ENCODE results near the gene MAMDC4.
"Not testable (repeated sequence)": the region's sequence is repeated elsewhere in the genome, so short reads cannot be mapped to it uniquely, and the experiment has no call there.

The MAMDC4 gene

GRCh38 chr9:136851941-136852663 is at the start of gene MAMDC4:
Gene MAMDC4 (plus strand): TSS chr9:136852346. CDS start chr9:136852417, 71 bp downstream.
- H3K4me3 ChIP-seq (ENCODE audit: low read length, poor library complexity, severe bottlenecking): no peak within 1 kb of the TSS
- H3K4me1 ChIP-seq (ENCODE audit: insufficient read depth, low read length, poor library complexity, severe bottlenecking): peaks cover 7% of the 10 kb centered on the region
- H3K9me3 ChIP-seq (ENCODE audit: insufficient read depth, low read depth, low read length): no peaks in the 10 kb centered on the region
- no peak within 1 kb of the TSS for H2AFZ ChIP-seq (ENCODE audit: low read length)
- no peaks in the 10 kb centered on the region for H3K9me2 ChIP-seq (replicated peaks; ENCODE audit: low read depth, low read length)
- H3K9ac ChIP-seq (ENCODE audit: low read depth, low read length, poor library complexity, severe bottlenecking): no peak within 1 kb of the TSS
- TF ChIP-seq CTCF (conservative IDR thresholded peaks at IDR 0.05; ENCODE audit: low read length) (no peak), EZH2phosphoT487 (IDR thresholded peaks at IDR 0.05; ENCODE audit: borderline replicate concordance) (no peak)
- H3K36me3 ChIP-seq (ENCODE audit: insufficient read depth, low read length): peaks cover 13% of the 10 kb centered on the region; the same call in 1 of the 2 replicates
- H3K4me2 ChIP-seq (ENCODE audit: low read depth, low read length, poor library complexity, severe bottlenecking): no peak within 1 kb of the TSS
- H3F3A ChIP-seq (ENCODE audit: low read depth): no peaks in the 10 kb centered on the region
- peaks cover 15% of the 10 kb centered on the region; the same call in 1 of the 2 replicates for H3K79me2 ChIP-seq (ENCODE audit: insufficient read depth, low read length)
- H3K27me3 ChIP-seq (ENCODE audit: insufficient read depth, low read length, poor library complexity, severe bottlenecking): no peaks in the 10 kb centered on the region
- H4K20me1 ChIP-seq (ENCODE audit: insufficient read depth, low read length, poor library complexity, severe bottlenecking): peaks cover 21% of the 10 kb centered on the region

DNA sequence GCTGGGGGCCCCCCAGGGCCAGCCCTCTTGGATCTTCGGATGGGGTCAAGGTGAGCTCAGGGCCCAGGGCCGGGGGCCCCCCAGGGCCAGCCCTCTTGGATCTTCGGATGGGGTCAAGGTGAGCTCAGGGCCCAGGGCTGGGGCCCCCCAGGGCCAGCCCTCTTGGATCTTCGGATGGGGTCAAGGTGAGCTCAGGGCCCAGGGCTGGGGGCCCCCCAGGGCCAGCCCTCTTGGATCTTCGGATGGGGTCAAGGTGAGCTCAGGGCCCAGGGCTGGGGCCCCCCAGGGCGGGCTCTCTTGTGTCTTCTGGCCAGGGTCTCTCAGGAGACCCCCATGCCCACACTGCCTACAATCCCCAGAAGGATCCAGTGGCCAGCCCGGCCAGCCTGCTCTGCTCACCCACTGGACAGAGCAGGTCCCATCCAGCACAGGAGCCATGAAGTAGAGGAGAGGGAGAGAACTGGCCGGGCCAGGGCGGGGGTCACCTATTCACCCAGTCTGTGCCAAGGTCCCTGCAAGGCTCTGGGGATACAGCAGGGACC is 49.1 kb upstream of the MAMDC4 start:
- H3K9ac ChIP-seq (ENCODE audit: low read depth, low read length, poor library complexity, severe bottlenecking); H3K36me3 ChIP-seq (ENCODE audit: insufficient read depth, low read length): not testable (repeated sequence)

DNA sequence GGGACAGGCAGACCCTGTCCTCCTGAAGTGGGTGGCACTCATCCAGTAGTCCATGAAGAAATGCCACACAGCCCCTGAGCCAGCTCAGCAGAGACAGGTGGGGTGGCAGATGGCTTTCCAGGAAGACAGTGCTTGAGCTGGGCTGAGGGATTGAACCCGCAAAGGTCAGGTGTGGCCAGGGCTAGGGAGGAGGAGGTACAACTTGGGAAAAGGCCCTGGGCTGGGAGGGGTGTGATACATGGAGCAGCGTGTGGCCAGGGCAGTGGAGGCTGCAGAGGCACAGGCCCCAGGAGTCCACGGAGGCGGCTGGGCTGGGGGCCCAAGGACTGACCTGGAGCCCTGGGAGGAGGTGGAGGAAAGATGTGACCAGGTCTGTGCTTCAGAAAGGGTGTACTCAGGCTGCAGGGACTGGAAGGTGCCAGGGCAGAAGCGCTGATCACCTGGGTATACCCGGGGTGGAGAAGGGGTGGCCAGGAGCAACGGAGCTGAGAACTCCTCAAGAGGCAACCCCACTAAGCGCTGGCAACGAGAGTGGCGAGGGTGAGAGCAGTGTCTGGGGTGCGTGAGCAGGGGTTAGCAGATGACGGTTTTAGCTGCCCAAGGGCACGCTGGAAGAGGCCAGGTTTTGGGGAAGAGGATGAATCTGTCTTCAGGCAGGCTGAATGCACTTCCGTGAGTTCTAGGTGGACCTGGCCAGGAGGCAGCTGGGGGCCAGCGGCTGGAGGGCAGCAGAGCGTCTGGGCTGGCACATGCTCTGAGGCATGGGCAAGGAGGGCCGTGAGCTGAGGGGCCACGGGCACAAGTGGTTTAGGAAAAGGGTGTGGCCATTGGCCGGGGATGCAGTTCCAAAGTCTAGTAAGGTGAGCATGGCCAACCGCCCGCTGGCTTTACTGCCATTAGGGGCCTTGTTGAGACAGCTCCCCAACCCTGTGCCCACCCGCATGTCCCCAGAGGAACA is 48.3 kb upstream of the MAMDC4 start:
- TF ChIP-seq EZH2phosphoT487 (IDR thresholded peaks at IDR 0.05; ENCODE audit: borderline replicate concordance): no peak
- no peak for TF ChIP-seq CTCF (conservative IDR thresholded peaks at IDR 0.05; ENCODE audit: low read length)
- Histone ChIP-seq H3K4me1 (ENCODE audit: insufficient read depth, low read length, poor library complexity, severe bottlenecking) (peaks cover 21% of the 10 kb centered on the region), H2AFZ (ENCODE audit: low read length) (no peak overlapping the region), H3K36me3 (ENCODE audit: insufficient read depth, low read length) (no peaks in the 10 kb centered on the region), H3K4me3 (ENCODE audit: low read length, poor library complexity, severe bottlenecking) (no peak overlapping the region), H3K4me2 (ENCODE audit: low read depth, low read length, poor library complexity, severe bottlenecking) (no peak overlapping the region), H3K9me3 (ENCODE audit: insufficient read depth, low read depth, low read length) (no peaks in the 10 kb centered on the region), H3K27me3 (ENCODE audit: insufficient read depth, low read length, poor library complexity, severe bottlenecking) (no peaks in the 10 kb centered on the region), H3K79me2 (ENCODE audit: insufficient read depth, low read length) (peaks cover 29% of the 10 kb centered on the region), H3F3A (ENCODE audit: low read depth) (no peaks in the 10 kb centered on the region), H4K20me1 (ENCODE audit: insufficient read depth, low read length, poor library complexity, severe bottlenecking) (peaks cover 15% of the 10 kb centered on the region), H3K9ac (ENCODE audit: low read depth, low read length, poor library complexity, severe bottlenecking) (no peak overlapping the region), H3K9me2 (replicated peaks; ENCODE audit: low read depth, low read length) (no peaks in the 10 kb centered on the region)

More for the DNA sequence above, 49.1 kb upstream of the MAMDC4 start:
- not testable (repeated sequence) for H3K9me3 ChIP-seq (ENCODE audit: insufficient read depth, low read depth, low read length); H3K9me2 ChIP-seq (replicated peaks; ENCODE audit: low read depth, low read length); H3K4me3 ChIP-seq (ENCODE audit: low read length, poor library complexity, severe bottlenecking); H3F3A ChIP-seq (ENCODE audit: low read depth); H2AFZ ChIP-seq (ENCODE audit: low read length); H3K27me3 ChIP-seq (ENCODE audit: insufficient read depth, low read length, poor library complexity, severe bottlenecking); H3K4me2 ChIP-seq (ENCODE audit: low read depth, low read length, poor library complexity, severe bottlenecking)
- Histone ChIP-seq H3K4me1 (ENCODE audit: insufficient read depth, low read length, poor library complexity, severe bottlenecking) (peaks cover 20% of the 10 kb centered on the region), H4K20me1 (ENCODE audit: insufficient read depth, low read length, poor library complexity, severe bottlenecking) (peaks cover 11% of the 10 kb centered on the region), H3K79me2 (ENCODE audit: insufficient read depth, low read length) (peaks cover 21% of the 10 kb centered on the region)
